Measurements from ENCODE around the gene SIDT2.

DNA sequence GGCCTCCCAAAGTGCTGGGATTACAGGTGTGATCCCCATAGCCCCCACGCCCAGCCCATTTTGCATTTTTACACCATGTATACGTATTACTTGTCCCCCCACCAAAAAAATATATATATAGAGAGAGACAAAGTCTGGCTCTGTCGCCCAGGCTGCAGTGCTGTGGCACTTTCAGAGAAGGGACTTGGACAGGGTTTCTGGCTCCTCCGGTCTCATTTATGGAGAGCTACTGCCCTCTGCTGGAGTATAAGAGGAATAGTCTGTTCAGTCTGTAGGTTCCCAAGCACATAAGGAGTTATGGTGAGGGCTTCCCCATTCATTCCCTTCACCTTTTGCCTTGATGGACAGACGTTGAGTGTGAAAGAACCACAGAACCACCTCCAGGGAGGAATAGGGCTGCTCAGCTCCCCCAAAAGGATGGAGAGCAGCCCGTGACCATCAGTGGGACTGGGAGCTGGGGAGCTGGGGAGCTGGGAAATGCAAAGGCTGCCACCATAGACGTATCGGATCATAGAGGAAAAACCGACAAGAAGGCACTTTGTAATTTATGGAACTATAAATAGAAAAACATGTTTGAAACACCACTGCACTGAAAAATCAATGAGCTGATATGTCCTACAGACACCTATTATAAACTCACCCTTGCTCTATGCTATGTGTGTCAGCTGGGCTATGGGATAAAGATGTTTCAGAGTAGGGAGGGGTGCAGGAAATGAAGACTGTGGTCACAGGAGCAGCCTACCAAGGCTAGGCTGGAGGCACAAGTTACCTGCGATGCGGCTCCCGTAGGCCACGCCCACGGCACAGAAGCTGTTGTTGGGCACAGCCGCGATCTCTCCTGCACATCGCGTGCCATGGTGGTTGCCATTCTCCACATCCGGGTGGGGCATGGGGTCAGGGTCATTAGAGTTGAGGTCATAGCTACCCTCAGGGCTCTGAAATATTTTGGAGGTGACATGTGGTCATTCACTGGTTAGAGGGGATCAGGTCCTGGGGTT, 48.1 kb downstream of the SIDT2 start:
- TF ChIP-seq, protein P1, sequence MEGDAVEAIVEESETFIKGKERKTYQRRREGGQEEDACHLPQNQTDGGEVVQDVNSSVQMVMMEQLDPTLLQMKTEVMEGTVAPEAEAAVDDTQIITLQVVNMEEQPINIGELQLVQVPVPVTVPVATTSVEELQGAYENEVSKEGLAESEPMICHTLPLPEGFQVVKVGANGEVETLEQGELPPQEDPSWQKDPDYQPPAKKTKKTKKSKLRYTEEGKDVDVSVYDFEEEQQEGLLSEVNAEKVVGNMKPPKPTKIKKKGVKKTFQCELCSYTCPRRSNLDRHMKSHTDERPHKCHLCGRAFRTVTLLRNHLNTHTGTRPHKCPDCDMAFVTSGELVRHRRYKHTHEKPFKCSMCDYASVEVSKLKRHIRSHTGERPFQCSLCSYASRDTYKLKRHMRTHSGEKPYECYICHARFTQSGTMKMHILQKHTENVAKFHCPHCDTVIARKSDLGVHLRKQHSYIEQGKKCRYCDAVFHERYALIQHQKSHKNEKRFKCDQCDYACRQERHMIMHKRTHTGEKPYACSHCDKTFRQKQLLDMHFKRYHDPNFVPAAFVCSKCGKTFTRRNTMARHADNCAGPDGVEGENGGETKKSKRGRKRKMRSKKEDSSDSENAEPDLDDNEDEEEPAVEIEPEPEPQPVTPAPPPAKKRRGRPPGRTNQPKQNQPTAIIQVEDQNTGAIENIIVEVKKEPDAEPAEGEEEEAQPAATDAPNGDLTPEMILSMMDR (conservative IDR thresholded peaks at IDR 0.05) = peak; percentile 86
- TF ChIP-seq ZFX (IDR thresholded peaks at IDR 0.05) = no peak
